IPS DF 19.7 (cell line): ENCODE measurements around the gene ABT1.
"Not testable (repeated sequence)": the region's sequence is repeated elsewhere in the genome, so short reads cannot be mapped to it uniquely, and the experiment has no call there.

Source experiments
- DNase-seq: peaks from one replicate; pipeline ENCODE4 v3.0.0-alpha.2; 2013; ENCODE audit warnings: low read depth, low spot score

The ABT1 gene

GRCh38 chr6:26596579-26597388 is at the start of gene ABT1:
TSS of gene ABT1 (plus strand) at chr6:26596953. CDS start at chr6:26596983, 30 bp downstream.
- peak; percentile 93 for DNase-seq

- not testable (repeated sequence) for DNase-seq
These were observed 49.4 kb upstream of the ABT1 start for GRCh38 chr6:26547363-26547762.

GRCh38 chr6:26550250-26550993 is 46.3 kb upstream of the ABT1 start:
- no peak for DNase-seq

- DNase-seq, result no peak
These were observed 44.5 kb upstream of the ABT1 start for GRCh38 chr6:26552205-26552604.

- DNase-seq, result no peak
These were observed 44.0 kb upstream of the ABT1 start for GRCh38 chr6:26552640-26553188.

- DNase-seq, result no peak
These were observed 43.5 kb upstream of the ABT1 start for GRCh38 chr6:26553264-26553634.

- DNase-seq, result no peak
These were observed 42.9 kb upstream of the ABT1 start for GRCh38 chr6:26553635-26554446.

GRCh38 chr6:26554447-26554696 is 42.4 kb upstream of the ABT1 start:
- DNase-seq, result no peak

GRCh38 chr6:26554697-26555504 is 41.9 kb upstream of the ABT1 start:
- no peak for DNase-seq

- DNase-seq, result no peak
These were observed 41.1 kb upstream of the ABT1 start for GRCh38 chr6:26555505-26556262.

GRCh38 chr6:26556263-26557070 is 40.3 kb upstream of the ABT1 start:
- DNase-seq, result no peak

GRCh38 chr6:26561533-26562466 is 35.0 kb upstream of the ABT1 start:
- DNase-seq, result no peak

- DNase-seq, result no peak
These were observed 33.3 kb upstream of the ABT1 start for GRCh38 chr6:26563488-26563887.

GRCh38 chr6:26568601-26569432 is 27.9 kb upstream of the ABT1 start:
- DNase-seq, result no peak

- no peak for DNase-seq
These were observed 27.4 kb upstream of the ABT1 start for GRCh38 chr6:26569433-26569764.

GRCh38 chr6:26570027-26570809 is 26.5 kb upstream of the ABT1 start:
- DNase-seq, result no peak
